ENCODE data around the gene NTMT1.

DNA sequence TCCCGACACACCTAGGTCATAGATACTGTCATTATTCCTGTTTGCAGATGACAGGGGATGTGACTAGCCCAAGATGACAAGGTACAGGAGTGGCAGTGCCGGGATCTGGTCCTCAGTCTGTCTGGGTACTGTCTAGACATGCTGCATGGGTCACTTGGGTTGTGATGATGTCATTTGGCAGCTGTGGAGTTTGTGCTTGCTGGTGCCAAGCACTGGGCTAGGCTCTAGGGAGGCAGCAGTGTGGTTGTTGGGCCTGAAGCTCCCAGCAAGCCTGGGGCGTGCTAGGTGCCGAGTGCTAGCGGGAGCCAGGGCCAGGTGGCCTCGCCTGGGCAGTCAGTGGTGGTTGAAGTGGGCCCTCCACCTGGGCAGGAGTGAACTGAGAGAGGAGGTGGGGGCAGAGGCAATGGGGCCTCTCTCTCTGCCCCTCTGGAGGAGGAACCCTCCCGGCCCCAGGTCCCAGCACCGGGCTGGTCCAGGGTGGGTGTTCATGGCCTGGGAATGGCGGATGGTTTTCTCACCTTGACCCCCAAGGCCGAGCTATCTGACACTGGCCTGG is 24.8 kb downstream of the NTMT1 start:
- TF ChIP-seq, protein P1, sequence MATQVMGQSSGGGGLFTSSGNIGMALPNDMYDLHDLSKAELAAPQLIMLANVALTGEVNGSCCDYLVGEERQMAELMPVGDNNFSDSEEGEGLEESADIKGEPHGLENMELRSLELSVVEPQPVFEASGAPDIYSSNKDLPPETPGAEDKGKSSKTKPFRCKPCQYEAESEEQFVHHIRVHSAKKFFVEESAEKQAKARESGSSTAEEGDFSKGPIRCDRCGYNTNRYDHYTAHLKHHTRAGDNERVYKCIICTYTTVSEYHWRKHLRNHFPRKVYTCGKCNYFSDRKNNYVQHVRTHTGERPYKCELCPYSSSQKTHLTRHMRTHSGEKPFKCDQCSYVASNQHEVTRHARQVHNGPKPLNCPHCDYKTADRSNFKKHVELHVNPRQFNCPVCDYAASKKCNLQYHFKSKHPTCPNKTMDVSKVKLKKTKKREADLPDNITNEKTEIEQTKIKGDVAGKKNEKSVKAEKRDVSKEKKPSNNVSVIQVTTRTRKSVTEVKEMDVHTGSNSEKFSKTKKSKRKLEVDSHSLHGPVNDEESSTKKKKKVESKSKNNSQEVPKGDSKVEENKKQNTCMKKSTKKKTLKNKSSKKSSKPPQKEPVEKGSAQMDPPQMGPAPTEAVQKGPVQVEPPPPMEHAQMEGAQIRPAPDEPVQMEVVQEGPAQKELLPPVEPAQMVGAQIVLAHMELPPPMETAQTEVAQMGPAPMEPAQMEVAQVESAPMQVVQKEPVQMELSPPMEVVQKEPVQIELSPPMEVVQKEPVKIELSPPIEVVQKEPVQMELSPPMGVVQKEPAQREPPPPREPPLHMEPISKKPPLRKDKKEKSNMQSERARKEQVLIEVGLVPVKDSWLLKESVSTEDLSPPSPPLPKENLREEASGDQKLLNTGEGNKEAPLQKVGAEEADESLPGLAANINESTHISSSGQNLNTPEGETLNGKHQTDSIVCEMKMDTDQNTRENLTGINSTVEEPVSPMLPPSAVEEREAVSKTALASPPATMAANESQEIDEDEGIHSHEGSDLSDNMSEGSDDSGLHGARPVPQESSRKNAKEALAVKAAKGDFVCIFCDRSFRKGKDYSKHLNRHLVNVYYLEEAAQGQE (IDR thresholded peaks at IDR 0.05; ENCODE audit: low read depth) = no peak
- no peak for TF ChIP-seq POLR2A (IDR thresholded peaks at IDR 0.05; ENCODE audit: borderline replicate concordance, extremely low read depth, insufficient read depth, insufficient read length)
- TF ChIP-seq, protein P2, sequence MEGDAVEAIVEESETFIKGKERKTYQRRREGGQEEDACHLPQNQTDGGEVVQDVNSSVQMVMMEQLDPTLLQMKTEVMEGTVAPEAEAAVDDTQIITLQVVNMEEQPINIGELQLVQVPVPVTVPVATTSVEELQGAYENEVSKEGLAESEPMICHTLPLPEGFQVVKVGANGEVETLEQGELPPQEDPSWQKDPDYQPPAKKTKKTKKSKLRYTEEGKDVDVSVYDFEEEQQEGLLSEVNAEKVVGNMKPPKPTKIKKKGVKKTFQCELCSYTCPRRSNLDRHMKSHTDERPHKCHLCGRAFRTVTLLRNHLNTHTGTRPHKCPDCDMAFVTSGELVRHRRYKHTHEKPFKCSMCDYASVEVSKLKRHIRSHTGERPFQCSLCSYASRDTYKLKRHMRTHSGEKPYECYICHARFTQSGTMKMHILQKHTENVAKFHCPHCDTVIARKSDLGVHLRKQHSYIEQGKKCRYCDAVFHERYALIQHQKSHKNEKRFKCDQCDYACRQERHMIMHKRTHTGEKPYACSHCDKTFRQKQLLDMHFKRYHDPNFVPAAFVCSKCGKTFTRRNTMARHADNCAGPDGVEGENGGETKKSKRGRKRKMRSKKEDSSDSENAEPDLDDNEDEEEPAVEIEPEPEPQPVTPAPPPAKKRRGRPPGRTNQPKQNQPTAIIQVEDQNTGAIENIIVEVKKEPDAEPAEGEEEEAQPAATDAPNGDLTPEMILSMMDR (IDR thresholded peaks at IDR 0.05 in 2 of 3, conservative IDR thresholded peaks at IDR 0.05 in 1 of 3; ENCODE audit: borderline replicate concordance in 1 of 3, insufficient read depth in 1 of 3, low read depth in 2 of 3, low read length in 2 of 3) = no peak
- TF ChIP-seq EZH2 (IDR thresholded peaks at IDR 0.05) = no peak
- no peak for TF ChIP-seq SRF (IDR thresholded peaks at IDR 0.05; ENCODE audit: low read depth)
- TF ChIP-seq TCF7L2 (IDR thresholded peaks at IDR 0.05; ENCODE audit: borderline replicate concordance, extremely low read depth, insufficient read depth, insufficient read length) = no peak
- TF ChIP-seq SP1 (IDR thresholded peaks at IDR 0.05; ENCODE audit: low read depth) = no peak
- no peak for TF ChIP-seq ZNF274 (IDR thresholded peaks at IDR 0.05; ENCODE audit: low read depth, low read length)
- TF ChIP-seq YY1 (IDR thresholded peaks at IDR 0.05; ENCODE audit: extremely low read depth, insufficient replicate concordance, low read depth, low read length) = no peak

Measured in HCT116 (cell line).